ENCODE measurements around the gene ELANE.
"Not testable (repeated sequence)": the region's sequence is repeated elsewhere in the genome, so short reads cannot be mapped to it uniquely, and the experiment has no call there.

ELANE gene

DNA sequence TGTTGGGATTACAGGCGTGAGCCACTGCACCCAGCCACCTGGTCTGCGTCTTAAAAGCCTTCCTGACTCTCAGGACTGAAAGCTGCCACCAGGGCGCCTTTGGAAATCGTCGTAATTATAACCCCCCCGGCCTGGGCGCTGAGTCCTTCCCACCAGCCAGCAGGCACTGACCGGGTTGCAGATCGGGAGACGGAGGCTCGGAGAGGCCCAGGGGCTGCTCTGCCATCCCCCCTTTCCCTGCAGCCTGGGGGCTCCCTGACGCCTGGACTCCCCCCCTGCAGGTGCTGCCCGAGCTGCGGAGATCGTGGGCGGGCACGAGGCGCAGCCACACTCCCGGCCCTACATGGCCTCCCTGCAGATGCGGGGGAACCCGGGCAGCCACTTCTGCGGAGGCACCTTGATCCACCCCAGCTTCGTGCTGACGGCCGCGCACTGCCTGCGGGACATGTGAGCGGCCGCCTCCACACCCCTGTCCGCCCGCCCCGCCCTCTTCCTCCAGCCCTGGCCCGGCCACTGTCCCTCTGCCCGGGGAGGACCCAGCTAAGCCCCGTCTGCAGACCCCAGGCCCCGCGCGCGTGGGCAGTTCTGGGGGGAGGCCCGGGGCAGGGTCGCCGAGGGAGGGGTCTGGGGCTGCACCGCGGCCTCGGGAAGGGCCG is 8.8 kb upstream of the ELANE start:
- DNase-seq: peak in 1 of 2 experiments; percentile 41

DNA sequence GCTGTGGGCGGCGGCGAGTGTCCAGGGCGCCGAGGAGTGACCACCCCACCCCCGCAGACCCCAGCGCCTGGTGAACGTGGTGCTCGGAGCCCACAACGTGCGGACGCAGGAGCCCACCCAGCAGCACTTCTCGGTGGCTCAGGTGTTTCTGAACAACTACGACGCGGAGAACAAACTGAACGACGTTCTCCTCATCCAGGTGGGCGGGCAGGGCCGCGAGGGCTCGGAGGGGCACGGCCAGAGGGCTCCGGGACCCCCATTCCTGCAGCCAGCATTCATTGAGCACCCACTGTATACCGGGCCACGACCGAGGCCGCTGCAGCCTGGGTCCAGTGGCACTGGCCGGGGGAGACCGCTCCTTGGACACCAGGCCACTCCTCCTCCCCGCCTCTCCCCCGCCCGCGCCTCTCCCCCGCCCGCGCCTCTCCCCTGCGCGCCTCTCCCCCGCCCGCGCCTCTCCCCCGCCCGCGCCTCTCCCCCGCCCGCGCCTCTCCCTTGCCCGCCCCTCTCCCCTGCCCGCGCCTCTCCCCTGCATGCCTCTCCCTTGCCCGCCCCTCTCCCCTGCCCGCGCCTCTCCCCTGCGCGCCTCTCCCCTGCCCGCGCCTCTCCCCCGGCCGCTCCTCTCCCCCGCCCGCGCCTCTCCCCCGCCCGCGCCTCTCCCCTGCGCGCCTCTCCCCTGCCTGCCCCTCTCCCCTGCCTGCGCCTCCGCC is 8.1 kb upstream of the ELANE start:
- DNase-seq: no peak

DNA sequence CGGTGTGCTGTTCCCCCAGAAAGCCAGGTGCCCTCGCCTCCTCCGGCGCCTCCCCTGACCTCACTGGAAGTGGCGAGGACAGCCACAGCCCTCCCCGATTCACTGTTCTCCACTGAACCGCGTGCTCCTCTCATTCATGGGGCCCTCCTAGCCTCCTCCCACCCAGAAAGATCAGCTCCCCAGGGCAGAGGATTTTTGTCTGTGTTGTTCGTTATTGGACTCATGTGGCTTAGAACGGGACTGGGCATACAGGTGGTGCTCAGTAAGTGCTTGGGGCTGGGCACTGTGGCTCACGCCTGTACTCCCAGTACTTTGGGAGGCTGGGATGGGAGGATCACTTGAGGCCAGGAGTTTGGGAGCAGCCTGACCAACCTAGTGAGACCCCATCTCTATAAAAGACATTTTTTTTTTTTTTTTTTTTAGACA is 7.5 kb upstream of the ELANE start:
- no peak for DNase-seq

DNA sequence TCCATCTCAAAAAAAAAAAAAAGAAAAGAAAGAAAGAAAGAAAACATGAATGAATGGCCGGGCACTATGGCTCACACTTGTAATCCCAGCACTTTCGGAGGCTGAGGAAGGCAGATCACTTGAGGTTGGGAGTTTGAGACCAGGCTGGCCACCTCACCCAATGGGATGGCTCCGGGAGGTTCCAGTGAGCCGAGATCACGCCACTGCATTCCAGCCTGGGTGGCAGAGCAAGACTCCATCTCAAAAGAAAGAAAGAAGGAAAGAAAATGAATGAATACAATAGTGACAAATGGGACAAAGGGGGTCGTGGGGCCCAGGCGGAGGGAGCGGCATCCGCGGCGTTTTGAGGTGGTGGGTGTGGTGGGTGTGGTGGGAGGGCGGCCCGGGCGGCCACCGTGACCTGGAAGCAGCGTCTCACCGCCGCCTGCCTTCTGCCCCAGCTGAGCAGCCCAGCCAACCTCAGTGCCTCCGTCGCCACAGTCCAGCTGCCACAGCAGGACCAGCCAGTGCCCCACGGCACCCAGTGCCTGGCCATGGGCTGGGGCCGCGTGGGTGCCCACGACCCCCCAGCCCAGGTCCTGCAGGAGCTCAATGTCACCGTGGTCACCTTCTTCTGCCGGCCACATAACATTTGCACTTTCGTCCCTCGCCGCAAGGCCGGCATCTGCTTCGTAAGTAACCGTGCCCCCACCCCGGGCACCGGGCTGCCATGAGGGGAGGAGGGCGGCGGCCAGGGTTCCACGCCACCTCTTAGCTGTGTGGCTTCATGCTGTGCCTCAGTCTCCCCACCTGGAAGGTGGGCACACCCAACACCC is 6.2 kb upstream of the ELANE start:
- no peak for DNase-seq

DNA sequence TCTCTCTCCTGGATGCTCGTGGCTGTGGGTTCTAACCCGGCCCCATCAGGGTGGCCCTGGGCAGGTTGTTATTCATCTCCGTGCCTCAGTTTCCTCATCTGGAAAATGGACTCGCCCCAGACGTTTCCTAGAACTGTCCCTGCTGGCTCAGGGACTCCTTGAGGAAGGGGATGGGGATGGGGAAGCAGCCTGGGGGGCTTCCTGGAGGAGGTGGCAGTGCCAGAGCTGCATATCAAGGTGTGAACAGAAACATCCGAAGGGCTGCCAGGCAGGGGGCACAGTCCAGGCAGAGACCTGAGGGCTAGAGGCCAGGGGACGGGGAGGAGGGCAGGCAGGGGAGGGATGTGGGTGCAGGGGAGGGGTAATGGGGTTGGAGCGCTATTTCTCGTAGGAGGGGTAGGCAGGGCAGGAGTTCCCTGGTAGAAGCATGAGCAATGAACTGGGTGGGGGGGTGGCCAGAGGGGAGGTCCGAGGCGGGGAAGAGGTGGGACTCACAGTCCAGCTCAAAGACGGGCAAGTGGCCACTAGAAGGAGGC is 3.6 kb upstream of the ELANE start:
- no peak for DNase-seq

DNA sequence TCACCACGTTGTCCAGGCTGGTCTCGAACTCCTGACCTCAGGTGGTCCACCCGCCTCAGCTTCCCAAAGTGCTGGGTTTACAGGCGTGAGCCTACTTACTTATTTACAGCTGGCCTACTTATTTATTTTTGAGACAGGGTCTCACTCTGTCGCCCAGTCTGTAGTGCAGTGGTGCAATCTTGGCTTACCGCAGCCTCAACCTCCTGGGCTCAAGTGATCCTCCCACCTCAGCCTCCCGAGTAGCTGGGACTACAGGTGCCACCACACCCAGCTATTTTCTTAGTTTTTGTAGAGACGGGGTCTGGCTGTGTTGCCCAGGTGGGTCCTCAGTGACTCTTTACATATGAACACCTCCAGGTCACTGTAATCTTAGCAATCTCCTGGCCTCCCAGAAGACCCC is 2.9 kb upstream of the ELANE start:
- DNase-seq: not testable (repeated sequence)

DNA sequence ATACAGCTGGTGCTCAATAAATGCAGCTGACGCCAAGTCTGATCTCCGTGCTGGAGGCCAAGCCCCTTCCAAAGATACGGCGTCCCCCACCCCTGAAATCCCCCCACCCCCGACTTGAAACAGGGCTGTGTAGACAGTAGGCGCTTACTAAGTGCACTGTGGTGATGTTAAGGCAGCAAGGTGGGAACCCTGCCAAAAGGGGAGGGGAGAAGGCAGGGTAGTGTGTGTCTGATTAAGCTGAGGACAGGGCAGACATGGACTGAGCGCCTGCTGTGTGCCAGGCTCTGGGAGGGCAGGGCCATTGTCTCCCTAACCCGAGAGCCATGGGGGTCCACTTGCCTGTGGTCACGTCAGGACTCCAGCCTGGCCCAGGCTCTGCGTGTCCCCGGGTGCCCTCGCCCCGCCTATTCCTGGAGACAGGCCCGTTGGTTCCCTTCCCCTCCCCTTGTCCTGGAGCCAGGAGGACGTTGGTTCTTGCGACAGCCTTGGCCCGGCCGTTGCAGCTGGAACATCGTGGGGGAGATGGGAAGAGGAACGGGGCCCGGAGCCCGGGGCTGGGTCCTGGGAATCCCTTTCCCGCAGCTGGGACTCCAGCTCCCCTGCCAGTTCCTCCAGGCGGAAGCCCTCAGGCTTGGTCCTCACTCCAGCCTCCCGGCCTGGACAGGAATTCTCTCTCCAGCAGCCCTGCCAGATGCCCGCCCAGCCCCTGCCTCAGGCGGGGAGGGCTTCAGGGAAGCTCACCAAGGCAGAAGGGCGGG is 1.7 kb upstream of the ELANE start:
- DNase-seq: peak; percentile 72 to 75

DNA sequence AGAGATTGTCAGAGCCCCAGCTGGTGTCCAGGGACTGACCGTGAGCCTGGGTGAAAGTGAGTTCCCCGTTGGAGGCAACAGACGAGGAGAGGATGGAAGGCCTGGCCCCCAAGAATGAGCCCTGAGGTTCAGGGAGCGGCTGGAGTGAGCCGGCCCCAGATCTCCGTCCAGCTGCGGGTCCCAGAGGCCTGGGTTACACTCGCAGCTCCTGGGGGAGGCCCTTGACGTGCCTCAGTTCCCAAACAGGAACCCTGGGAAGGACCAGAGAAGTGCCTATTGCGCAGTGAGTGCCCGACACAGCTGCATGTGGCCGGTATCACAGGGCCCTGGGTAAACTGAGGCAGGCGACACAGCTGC is 1.1 kb upstream of the ELANE start:
- DNase-seq: no peak

DNA sequence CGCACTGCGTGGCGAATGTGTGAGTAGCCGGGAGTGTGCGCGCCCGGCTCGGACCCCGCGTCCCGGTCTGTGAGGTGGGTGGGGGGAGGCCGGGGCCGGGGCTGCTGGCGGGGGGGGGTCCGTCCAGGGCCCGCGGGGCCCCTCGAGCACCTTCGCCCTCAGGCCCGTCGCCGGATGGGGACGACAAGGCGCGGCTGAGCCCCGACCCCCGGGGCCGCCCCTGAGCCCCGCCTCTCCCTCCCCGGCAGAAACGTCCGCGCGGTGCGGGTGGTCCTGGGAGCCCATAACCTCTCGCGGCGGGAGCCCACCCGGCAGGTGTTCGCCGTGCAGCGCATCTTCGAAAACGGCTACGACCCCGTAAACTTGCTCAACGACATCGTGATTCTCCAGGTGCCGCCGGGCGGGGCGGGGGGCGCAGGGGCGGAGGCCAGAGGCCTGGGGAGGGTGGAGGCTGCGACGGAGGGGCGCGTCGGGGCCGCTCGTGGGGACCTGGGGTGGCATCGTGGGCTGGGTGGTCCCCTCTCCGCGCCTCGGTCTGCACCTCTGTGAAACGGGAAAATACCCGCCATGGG is 997 bp downstream of the ELANE start:
- DNase-seq: no peak

DNA sequence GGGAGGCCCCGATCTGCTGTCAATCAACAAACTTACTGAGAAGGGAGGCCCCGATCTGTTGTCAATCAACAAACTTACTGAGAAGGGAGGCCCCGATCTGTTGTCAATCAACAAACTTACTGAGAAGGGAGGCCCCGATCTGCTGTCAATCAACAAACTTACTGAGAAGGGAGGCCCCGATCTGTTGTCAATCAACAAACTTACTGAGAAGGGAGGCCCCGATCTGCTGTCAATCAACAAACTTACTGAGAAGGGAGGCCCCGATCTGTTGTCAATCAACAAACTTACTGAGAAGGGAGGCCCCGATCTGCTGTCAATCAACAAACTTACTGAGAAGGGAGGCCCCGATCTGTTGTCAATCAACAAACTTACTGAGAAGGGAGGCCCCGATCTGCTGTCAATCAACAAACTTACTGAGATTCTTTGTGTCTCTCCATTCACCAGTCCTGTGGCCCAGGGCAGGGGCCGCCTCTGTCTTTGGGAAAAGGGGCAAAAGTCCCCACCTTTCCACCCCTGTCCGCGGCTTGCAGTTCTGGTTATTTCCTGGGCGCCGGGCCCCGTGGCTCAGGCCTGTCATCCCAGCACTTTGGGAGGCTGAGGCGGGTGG is 1.6 kb downstream of the ELANE start:
- not testable (repeated sequence) for DNase-seq

DNA sequence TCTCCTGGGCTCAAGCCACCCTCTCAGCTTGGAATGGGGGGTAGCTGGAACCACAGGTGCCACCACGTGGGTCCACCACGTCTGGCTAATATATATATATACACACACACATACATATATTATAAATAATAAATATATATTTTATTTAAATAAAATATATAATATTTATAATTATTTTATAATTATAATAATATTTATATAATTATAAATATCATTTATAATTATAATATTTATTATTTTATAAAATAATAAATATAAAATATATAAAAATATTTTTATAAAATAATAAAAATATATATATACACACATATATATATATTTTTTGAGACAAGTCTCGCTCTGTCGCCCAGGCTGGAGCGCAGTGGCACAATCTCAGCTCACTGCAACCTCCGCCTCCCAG is 2.4 kb downstream of the ELANE start:
- DNase-seq: no peak

DNA sequence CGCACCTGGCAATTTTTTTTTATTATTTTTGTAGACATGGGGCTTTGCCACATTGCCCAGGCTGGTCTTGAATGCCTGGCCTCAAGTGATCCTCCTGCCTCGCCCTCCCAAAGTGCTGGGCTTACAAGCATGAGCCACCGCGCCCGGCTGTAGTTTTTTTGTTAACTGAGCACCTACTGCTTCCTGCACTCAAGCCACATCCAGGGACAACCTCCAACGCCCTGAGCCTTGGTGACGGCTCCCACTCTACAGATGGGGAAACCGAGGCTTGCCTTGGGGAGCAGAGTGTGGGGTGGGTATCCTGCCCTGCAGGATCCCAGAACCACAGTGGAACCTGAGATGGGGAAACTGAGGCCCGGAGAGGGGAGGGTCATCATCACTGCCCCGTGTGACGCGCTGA is 3.0 kb downstream of the ELANE start:
- no peak for DNase-seq

DNA sequence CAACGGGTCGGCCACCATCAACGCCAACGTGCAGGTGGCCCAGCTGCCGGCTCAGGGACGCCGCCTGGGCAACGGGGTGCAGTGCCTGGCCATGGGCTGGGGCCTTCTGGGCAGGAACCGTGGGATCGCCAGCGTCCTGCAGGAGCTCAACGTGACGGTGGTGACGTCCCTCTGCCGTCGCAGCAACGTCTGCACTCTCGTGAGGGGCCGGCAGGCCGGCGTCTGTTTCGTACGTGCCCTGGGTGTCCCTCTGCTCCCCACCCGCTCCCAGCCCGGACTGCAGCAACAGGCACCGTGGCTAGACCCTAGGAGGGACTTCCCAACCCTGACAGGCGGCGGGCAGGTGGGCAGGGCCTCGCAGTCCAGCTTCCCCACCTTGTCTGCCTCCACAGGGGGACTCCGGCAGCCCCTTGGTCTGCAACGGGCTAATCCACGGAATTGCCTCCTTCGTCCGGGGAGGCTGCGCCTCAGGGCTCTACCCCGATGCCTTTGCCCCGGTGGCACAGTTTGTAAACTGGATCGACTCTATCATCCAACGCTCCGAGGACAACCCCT is 3.5 kb downstream of the ELANE start:
- DNase-seq: no peak

DNA sequence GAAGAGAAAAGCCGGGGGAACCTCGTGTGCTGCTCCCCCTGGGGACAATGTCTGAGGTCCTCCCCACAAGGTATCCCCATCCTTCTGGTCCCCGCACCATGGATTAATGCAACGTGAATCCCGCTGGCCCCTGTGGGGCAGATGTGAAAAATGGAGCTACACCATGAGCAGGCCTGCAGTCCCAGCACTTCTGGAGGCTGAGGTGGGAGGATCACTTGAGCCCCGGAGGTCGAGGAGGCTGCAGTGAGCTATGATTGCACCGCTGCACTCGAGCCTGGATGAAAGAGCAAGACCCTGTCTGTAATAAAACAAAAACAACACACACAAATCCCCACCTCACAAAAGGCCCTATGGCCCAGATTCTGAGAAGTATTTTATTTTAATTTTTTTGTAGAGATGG is 6.2 kb downstream of the ELANE start:
- no peak for DNase-seq

DNA sequence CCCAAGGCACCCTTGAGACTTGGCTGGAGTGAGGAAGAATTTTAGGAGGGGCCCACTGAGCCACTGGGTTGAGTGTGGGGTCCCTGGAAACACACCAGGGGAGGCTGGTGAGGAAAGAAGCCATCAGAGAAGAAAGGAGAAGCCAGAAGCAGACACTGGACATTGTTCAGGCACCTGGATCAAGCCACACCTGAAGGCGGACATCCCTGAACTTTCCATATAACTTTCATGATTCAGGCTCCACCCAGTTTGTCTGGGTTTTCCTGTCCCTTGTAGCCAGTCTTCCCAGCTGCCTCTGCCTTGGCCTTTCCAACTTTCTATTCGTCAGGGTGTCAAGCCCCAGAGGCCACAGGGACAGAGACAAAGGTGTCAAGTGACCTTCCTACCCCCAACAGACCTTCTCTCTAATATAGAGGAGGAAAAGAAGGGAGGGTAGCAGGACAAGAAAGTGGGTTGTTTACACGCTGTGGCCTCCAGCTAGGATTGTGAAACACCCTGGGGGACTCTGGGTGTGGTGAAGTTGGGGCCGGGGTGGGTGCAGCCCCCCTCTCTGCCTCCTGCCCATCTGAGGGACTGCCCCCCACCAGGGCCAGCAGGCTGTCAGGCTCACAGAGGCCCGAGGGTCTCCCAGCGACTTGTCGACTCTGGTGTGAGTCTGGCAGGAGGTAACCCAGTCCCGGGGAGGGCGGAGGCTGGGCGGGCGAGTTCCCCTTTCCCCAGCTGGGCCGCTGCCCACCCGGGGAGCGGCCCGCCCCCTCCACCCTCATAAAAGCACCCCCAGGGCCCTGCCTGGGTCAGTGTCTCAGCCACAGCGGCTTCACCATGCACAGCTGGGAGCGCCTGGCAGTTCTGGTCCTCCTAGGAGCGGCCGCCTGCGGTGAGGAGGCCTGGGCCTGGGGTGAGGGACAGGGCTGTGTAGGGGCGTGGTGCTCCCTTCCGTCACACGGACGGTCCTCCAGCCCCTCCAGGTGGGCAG is 7.1 kb downstream of the ELANE start, which contains the start of gene CFD:
CFD (plus strand) TSS at position 797 of the 976 bp plus-strand sequence; CDS start at position 823, 26 bp downstream.
- no peak for DNase-seq

DNA sequence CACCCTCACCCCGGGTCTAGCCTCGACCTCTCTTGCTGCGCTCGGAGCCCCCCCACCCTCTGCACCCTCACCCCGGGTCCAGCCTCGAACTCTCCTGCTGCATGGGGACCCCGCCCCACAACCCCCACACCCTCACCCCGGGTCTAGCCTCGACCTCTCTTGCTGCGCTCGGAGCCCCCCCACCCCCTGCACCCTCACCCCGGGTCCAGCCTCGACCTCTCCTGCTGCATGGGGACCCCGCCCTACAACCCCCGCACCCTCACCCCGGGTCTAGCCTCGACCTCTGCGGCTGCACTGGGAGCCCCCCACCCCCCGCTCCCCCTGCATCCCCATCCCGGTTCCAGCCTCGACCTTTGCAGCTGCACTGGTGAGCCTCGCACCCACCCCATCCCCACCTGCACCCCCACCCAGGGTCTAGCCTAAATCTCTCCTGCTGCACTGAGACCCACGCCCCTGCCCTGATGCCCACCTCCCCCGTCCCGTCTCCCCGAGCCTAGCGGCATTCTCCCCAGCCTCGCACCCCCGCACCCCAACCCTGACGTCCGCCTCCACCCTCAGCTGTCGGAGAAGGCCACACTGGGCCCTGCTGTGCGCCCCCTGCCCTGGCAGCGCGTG is 9.1 kb downstream of the ELANE start:
- DNase-seq: no peak

DNA sequence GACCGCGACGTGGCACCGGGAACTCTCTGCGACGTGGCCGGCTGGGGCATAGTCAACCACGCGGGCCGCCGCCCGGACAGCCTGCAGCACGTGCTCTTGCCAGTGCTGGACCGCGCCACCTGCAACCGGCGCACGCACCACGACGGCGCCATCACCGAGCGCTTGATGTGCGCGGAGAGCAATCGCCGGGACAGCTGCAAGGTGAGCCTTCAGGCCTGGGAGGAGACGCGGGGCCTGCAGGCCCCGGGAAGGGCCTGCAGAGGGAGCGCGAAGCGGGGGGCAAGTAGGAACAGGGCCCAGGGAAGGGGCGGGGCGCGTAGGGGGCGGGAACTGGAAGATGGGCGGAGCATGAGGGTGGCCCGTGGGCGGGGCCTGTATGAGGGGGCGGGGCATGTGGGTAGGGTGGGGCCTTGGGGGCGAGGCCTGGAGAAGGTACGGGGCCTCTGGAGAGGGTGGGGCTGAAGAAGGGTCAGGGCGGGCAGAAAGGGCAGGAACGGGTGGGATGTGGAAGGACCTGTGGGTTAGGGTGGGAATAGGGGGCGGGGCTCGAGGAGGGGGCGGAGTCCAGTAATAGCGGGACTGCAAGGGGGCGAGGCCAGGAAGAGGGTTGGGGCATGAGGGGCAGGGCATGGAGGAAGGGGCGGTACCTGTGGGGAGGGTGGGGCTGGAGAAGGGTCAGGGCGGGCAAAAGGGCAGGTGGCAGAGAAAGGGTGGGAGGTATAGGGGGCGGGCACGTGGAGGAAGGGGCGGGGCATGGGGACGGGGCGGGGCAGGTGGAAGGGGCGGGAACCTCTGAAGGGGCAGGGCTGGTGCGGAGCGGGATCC is 9.9 kb downstream of the ELANE start:
- no peak for DNase-seq

DNA sequence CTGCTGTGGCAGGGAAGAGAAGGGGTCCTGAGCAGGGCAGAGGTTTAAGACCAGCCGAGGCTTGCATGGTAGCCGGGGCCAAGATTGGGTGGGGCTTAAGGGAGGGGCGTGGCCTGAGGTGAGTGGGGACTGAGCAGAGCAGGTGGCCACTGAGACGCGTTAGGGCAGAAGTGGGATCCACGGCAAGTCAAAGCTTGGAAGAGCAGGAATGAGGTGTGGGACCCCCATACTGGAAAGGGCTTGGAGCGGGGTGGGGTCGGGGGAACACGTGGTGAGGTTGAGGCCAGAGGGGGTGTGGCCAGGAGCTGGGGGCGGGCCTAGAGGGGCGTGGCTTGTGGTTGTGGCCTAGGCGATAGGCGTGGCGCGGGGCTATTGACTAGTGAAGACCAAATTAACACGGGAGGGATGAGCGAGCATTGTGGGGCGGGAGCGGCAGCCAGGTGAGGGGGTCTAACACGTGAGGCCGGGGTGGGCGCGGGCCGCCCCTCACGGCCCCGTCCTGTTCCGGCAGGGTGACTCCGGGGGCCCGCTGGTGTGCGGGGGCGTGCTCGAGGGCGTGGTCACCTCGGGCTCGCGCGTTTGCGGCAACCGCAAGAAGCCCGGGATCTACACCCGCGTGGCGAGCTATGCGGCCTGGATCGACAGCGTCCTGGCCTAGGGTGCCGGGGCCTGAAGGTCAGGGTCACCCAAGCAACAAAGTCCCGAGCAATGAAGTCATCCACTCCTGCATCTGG is 10.6 kb downstream of the ELANE start:
- no peak for DNase-seq

DNA sequence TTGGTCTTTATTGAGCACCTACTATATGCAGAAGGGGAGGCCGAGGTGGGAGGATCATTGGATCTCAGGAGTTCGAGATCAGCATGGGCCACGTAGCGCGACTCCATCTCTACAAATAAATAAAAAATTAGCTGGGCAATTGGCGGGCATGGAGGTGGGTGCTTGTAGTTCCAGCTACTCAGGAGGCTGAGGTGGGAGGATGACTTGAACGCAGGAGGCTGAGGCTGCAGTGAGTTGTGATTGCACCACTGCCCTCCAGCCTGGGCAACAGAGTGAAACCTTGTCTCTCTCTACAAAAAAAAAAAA is 11.2 kb downstream of the ELANE start:
- no peak for DNase-seq

All from SW 1271 (cell line).